C4-2B (cell line): ENCODE measurements around the gene STXBP2.

Source experiments
- CTCF ChIP-seq: fragments of 450-650 bp; conservative IDR thresholded peaks from 2 replicates; pipeline ENCODE4 v1.5.1; 2017; ENCODE audit warnings: mild to moderate bottlenecking
- ZFX ChIP-seq: fragments of 450-650 bp; IDR thresholded peaks from 2 replicates; pipeline ENCODE4 v1.6.1; 2017

GRCh38 chr19:7607874-7608560, 28.9 kb upstream of the STXBP2 start:
- no peak for TF ChIP-seq CTCF
- no peak for TF ChIP-seq ZFX
